Breast epithelium (tissue), 3 donors: ENCODE results near the gene SCAI.
"Not testable (repeated sequence)": the region's sequence is repeated elsewhere in the genome, so short reads cannot be mapped to it uniquely, and the experiment has no call there.

Source experiments
- POLR2A ChIP-seq: fragments of 450-650 bp; IDR thresholded peaks from one replicate; pipeline ENCODE4 v1.6.1; 2016; ENCODE audit warnings: antibody characterized with exemption, mild to moderate bottlenecking, moderate library complexity
- TF ChIP-seq, protein P1 (sequence below), 3 donors: fragments of 450-650 bp; IDR thresholded peaks; one replicate each; pipeline ENCODE4 v1.5.1; 2016 to 2017; ENCODE audit warnings: antibody characterized with exemption in 3 of 3, mild to moderate bottlenecking in 3 of 3, moderate library complexity in 3 of 3

DNA sequence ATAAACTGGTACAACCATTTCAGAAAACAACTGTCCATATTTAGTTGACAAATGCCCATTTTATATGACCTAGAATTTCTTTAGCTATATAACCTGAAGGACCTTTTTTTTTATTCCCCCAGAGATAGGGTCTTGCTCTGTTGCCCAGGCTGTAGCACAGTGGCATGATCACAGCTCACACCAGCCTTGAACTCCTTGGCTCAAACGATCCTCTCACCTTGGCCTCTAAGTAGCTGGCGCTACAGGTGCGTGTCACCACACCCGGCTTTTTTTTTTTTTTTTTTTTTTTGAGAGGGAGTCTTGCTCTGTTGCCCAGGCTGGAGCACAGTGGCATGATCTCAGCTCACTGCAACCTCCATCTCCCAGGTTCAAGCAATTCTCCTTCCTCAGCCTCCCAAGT is 28.8 kb downstream of the SCAI start:
- TF ChIP-seq POLR2A = not testable (repeated sequence)
- TF ChIP-seq, protein P1, sequence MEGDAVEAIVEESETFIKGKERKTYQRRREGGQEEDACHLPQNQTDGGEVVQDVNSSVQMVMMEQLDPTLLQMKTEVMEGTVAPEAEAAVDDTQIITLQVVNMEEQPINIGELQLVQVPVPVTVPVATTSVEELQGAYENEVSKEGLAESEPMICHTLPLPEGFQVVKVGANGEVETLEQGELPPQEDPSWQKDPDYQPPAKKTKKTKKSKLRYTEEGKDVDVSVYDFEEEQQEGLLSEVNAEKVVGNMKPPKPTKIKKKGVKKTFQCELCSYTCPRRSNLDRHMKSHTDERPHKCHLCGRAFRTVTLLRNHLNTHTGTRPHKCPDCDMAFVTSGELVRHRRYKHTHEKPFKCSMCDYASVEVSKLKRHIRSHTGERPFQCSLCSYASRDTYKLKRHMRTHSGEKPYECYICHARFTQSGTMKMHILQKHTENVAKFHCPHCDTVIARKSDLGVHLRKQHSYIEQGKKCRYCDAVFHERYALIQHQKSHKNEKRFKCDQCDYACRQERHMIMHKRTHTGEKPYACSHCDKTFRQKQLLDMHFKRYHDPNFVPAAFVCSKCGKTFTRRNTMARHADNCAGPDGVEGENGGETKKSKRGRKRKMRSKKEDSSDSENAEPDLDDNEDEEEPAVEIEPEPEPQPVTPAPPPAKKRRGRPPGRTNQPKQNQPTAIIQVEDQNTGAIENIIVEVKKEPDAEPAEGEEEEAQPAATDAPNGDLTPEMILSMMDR (IDR thresholded peaks at IDR 0.05) = not testable (repeated sequence)
